ENCODE results near the gene LYSMD3.

- TF ChIP-seq POLR2A (IDR thresholded peaks at IDR 0.05) (no peak), CTCF (IDR thresholded peaks at IDR 0.05) (no peak), EP300 (IDR thresholded peaks at IDR 0.05) (no peak), POLR2AphosphoS5 (IDR thresholded peaks at IDR 0.05) (no peak)
These were observed 29.2 kb upstream of the LYSMD3 start, which contains the start of gene ADGRV1 for GRCh38 chr5:90558344-90559192.
